Caco-2 (cell line): Measurements from ENCODE around the gene STEAP1B. TPM values are rescaled to one million over a fixed set of nuclear protein-coding genes. Genes with fewer than 3 reads are reported as not detected.

Experiments used
- BruUV-seq: library from RNA; stranded (reverse); fragments of 400-500 nt; replicated peaks from 2 replicates; lab custom pipeline; 2021; lab: Mats Ljungman, UMichigan
- CTCF ChIA-PET: fragments of 300-600 bp; sonication (Branson Sonifier 250); formaldehyde crosslinking; loops from one replicate; lab custom pipeline; 2022; ENCODE audit warnings: antibody characterized with exemption; lab: Charles Lee
- POLR2A ChIA-PET: fragments of 300-600 bp; sonication (Branson Sonifier 250); formaldehyde crosslinking; loops from one replicate; lab custom pipeline; 2022; ENCODE audit warnings: antibody characterized with exemption; lab: Charles Lee
- DNase-seq, 2 experiments: peaks; one replicate each; pipeline versions ENCODE4 v3.0.0 to v3.0.0-alpha.2; 2020 to 2022
- H3K27me3 ChIP-seq: replicated peaks from 2 replicates; pipeline ENCODE4 v1.6.0; 2011; ENCODE audit warnings: low read length; ENCODE audit not compliant: control insufficient read depth, insufficient read depth
- H3K36me3 ChIP-seq: 2 replicates; pipeline ENCODE4 v1.5.1; 2011; ENCODE audit warnings: low read length; ENCODE audit not compliant: control insufficient read depth, insufficient read depth
- H3K4me1 ChIP-seq: fragments of 250-450 bp; sonication (Bioruptor Pico); 2 replicates; pipeline ENCODE4 v1.5.1; 2020; ENCODE audit warnings: mild to moderate bottlenecking
- H3K4me3 ChIP-seq: 2 replicates; pipeline ENCODE4 v1.5.1; 2011; ENCODE audit warnings: low read depth, mild to moderate bottlenecking, control low read depth, low read length
- H3K9me3 ChIP-seq: fragments of 250-450 bp; sonication (Bioruptor Pico); 2 replicates; pipeline ENCODE4 v1.5.1; 2020; ENCODE audit warnings: mild to moderate bottlenecking, moderate library complexity
- H3K27ac Mint-ChIP-seq: one replicate; pipeline ENCODE4 v1.8.0; 2022; ENCODE audit warnings: mixed read lengths; ENCODE audit not compliant: unreplicated experiment
- H3K27me3 Mint-ChIP-seq: one replicate; pipeline ENCODE4 v1.8.0; 2022; ENCODE audit warnings: mixed read lengths; ENCODE audit not compliant: insufficient read depth, unreplicated experiment
- H3K36me3 Mint-ChIP-seq: one replicate; pipeline ENCODE4 v1.8.0; 2022; ENCODE audit warnings: mild to moderate bottlenecking, mixed read lengths; ENCODE audit not compliant: insufficient read depth, unreplicated experiment
- H3K4me1 Mint-ChIP-seq: one replicate; pipeline ENCODE4 v1.8.0; 2022; ENCODE audit warnings: low read depth, mixed read lengths; ENCODE audit not compliant: unreplicated experiment
- H3K4me3 Mint-ChIP-seq: one replicate; pipeline ENCODE4 v1.8.0; 2022; ENCODE audit warnings: mild to moderate bottlenecking, moderate library complexity, mixed read lengths; ENCODE audit not compliant: unreplicated experiment
- H3K9me3 Mint-ChIP-seq: one replicate; pipeline ENCODE4 v1.8.0; 2022; ENCODE audit warnings: mixed read lengths; ENCODE audit not compliant: unreplicated experiment
- intact Hi-C: fragments of 100-400 bp; cut with micrococcal nuclease; formaldehyde crosslinking; loops from one replicate; pipeline ENCODE4 v1.10.0; 2022; ENCODE audit not compliant: unreplicated experiment
- total RNA-seq: library from RNA; stranded (reverse); gene quantifications from 2 replicates; pipeline ENCODE4 v1.2.3, GENCODE V29; 2022
- TF ChIP-seq, protein P1 (sequence below), 2 experiments: fragments of 200-600 bp in 1 of 2; IDR thresholded peaks; 1 replicate in 1 of 2; 2 replicates in 1 of 2; pipeline versions ENCODE4 v1.5.1 to v1.8.0; 2011 to 2022; ENCODE audit warnings: antibody characterized with exemption in 1 of 2, control low read depth in 1 of 2, inconsistent platforms in 1 of 2, low read depth in 1 of 2, low read length in 1 of 2, mild to moderate bottlenecking in 1 of 2, moderate library complexity in 1 of 2; ENCODE audit not compliant: insufficient read depth in 1 of 2, severe bottlenecking in 1 of 2, unreplicated experiment in 1 of 2

STEAP1B gene
- total RNA-seq, 1 experiment from 2014 or later, result 1.7 TPM

GRCh38 chr7:22480523-22481075 is 19.4 kb downstream of the STEAP1B start:
- Mint-ChIP-seq H3K4me1 (no peaks in the 10 kb centered on the region), H3K4me3 (no peak overlapping the region), H3K36me3 (no peaks in the 10 kb centered on the region), H3K27ac (no peak overlapping the region), H3K27me3 (no peaks in the 10 kb centered on the region), H3K9me3 (no peaks in the 10 kb centered on the region)
- ChIA-PET POLR2A (no interaction called here), CTCF (no interaction called here)
- TF ChIP-seq, protein P1, sequence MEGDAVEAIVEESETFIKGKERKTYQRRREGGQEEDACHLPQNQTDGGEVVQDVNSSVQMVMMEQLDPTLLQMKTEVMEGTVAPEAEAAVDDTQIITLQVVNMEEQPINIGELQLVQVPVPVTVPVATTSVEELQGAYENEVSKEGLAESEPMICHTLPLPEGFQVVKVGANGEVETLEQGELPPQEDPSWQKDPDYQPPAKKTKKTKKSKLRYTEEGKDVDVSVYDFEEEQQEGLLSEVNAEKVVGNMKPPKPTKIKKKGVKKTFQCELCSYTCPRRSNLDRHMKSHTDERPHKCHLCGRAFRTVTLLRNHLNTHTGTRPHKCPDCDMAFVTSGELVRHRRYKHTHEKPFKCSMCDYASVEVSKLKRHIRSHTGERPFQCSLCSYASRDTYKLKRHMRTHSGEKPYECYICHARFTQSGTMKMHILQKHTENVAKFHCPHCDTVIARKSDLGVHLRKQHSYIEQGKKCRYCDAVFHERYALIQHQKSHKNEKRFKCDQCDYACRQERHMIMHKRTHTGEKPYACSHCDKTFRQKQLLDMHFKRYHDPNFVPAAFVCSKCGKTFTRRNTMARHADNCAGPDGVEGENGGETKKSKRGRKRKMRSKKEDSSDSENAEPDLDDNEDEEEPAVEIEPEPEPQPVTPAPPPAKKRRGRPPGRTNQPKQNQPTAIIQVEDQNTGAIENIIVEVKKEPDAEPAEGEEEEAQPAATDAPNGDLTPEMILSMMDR (IDR thresholded peaks at IDR 0.05; ENCODE audit: insufficient read depth in 1 of 2, low read depth in 1 of 2, low read length in 1 of 2, severe bottlenecking in 1 of 2, unreplicated experiment in 1 of 2), result no peak
- DNase-seq, result no peak
- H3K36me3 ChIP-seq, result no peaks in the 10 kb centered on the region
- no peaks in the 10 kb centered on the region for H3K9me3 ChIP-seq
- intact Hi-C loops, result no loop called here
- H3K27me3 ChIP-seq, result no peaks in the 10 kb centered on the region
- H3K4me1 ChIP-seq, result no peaks in the 10 kb centered on the region
- BruUV-seq, result no TSS peak
- H3K4me3 ChIP-seq, result no peak overlapping the region

DNA sequence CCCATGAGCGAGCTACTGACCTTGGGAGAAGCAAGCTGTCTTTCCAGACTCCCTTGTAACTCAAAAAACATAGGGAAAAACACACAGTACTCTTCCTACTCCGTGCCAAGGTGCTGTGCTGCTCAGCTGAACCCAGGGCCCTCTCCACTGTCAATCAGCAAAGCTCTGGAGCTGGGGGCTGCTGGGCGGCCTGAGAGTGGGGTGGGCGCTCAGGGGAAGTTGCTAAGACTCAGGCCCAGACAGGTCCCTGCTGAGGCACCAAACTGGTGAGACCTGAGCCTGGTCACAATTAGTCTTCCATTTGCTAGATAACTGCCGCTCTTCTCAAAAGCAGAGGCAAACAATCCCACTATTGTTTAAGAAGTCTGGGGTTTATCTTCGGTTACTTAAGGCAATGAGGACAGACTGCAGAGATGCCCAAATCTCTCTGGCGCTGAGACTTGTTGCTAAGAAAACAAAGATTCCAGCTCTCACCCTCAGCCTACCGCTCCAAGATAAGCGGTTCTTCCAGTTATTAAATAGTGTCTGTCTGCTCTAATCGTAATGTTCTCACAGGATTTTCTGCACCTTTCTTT is 22.0 kb downstream of the STEAP1B start:
- H3K27me3 ChIP-seq, result no peaks in the 10 kb centered on the region
- Mint-ChIP-seq H3K36me3 (no peaks in the 10 kb centered on the region), H3K27ac (no peak overlapping the region), H3K4me3 (no peak overlapping the region), H3K27me3 (no peaks in the 10 kb centered on the region), H3K4me1 (no peaks in the 10 kb centered on the region), H3K9me3 (no peaks in the 10 kb centered on the region)
- no peak overlapping the region for H3K4me3 ChIP-seq
- no peaks in the 10 kb centered on the region for H3K4me1 ChIP-seq
- no TSS peak for BruUV-seq
- intact Hi-C loops, result no loop called here
- H3K36me3 ChIP-seq, result no peaks in the 10 kb centered on the region
- H3K9me3 ChIP-seq, result no peaks in the 10 kb centered on the region
- DNase-seq, result no peak
- ChIA-PET CTCF (no interaction called here), POLR2A (no interaction called here)
- TF ChIP-seq, protein P1 (IDR thresholded peaks at IDR 0.05; ENCODE audit: insufficient read depth in 1 of 2, low read depth in 1 of 2, low read length in 1 of 2, severe bottlenecking in 1 of 2, unreplicated experiment in 1 of 2), result no peak

- Mint-ChIP-seq H3K9me3 (no peaks in the 10 kb centered on the region), H3K4me3 (no peak overlapping the region), H3K27ac (no peak overlapping the region), H3K4me1 (no peaks in the 10 kb centered on the region), H3K36me3 (no peaks in the 10 kb centered on the region), H3K27me3 (no peaks in the 10 kb centered on the region)
- Histone ChIP-seq H3K4me1 (no peaks in the 10 kb centered on the region), H3K9me3 (no peaks in the 10 kb centered on the region), H3K36me3 (no peaks in the 10 kb centered on the region), H3K4me3 (no peak overlapping the region), H3K27me3 (no peaks in the 10 kb centered on the region)
- no peak for DNase-seq
- TF ChIP-seq, protein P1 (IDR thresholded peaks at IDR 0.05; ENCODE audit: insufficient read depth in 1 of 2, low read depth in 1 of 2, low read length in 1 of 2, severe bottlenecking in 1 of 2, unreplicated experiment in 1 of 2), result no peak
- ChIA-PET POLR2A (no interaction called here), CTCF (no interaction called here)
- intact Hi-C loops, result no loop called here
- no TSS peak for BruUV-seq
Observed at GRCh38 chr7:22477262-22477661, 22.7 kb downstream of the STEAP1B start.
